Measurements from ENCODE around the gene DNHD1. TPM values are rescaled to one million over a fixed set of nuclear protein-coding genes. Genes with fewer than 3 reads are reported as not detected.

Gene DNHD1
- total RNA-seq, 1 donor from 2014 or later, result 4.4 TPM

- Histone ChIP-seq H3K9me3 (replicated peaks) (no peaks in the 10 kb centered on the region), H3K4me1 (peaks cover under 1% of the 10 kb centered on the region), H3K27me3 (ENCODE audit: low read depth) (no peaks in the 10 kb centered on the region), H3K4me3 (no peak overlapping the region), H3K36me3 (peaks cover 68% of the 10 kb centered on the region), H3K27ac (replicated peaks) (no peak overlapping the region)
- intact Hi-C loops (cut with micrococcal nuclease), result no loop called here
- DNase-seq, result no peak
- TF ChIP-seq, protein P1, sequence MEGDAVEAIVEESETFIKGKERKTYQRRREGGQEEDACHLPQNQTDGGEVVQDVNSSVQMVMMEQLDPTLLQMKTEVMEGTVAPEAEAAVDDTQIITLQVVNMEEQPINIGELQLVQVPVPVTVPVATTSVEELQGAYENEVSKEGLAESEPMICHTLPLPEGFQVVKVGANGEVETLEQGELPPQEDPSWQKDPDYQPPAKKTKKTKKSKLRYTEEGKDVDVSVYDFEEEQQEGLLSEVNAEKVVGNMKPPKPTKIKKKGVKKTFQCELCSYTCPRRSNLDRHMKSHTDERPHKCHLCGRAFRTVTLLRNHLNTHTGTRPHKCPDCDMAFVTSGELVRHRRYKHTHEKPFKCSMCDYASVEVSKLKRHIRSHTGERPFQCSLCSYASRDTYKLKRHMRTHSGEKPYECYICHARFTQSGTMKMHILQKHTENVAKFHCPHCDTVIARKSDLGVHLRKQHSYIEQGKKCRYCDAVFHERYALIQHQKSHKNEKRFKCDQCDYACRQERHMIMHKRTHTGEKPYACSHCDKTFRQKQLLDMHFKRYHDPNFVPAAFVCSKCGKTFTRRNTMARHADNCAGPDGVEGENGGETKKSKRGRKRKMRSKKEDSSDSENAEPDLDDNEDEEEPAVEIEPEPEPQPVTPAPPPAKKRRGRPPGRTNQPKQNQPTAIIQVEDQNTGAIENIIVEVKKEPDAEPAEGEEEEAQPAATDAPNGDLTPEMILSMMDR (IDR thresholded peaks at IDR 0.05; ENCODE audit: borderline replicate concordance), result no peak
Measured at GRCh38 chr11:6488342-6488741, 8.7 kb upstream of the DNHD1 start.

GRCh38 chr11:6488821-6489220 lies 8.3 kb upstream of the DNHD1 start:
- Histone ChIP-seq H3K9me3 (replicated peaks) (no peaks in the 10 kb centered on the region), H3K27ac (replicated peaks) (no peak overlapping the region), H3K36me3 (peaks cover 67% of the 10 kb centered on the region), H3K4me3 (no peak overlapping the region), H3K27me3 (ENCODE audit: low read depth) (no peaks in the 10 kb centered on the region), H3K4me1 (no peaks in the 10 kb centered on the region)
- DNase-seq, result no peak
- TF ChIP-seq, protein P1 (IDR thresholded peaks at IDR 0.05; ENCODE audit: borderline replicate concordance), result no peak
- intact Hi-C loops (cut with micrococcal nuclease), result no loop called here

DNA sequence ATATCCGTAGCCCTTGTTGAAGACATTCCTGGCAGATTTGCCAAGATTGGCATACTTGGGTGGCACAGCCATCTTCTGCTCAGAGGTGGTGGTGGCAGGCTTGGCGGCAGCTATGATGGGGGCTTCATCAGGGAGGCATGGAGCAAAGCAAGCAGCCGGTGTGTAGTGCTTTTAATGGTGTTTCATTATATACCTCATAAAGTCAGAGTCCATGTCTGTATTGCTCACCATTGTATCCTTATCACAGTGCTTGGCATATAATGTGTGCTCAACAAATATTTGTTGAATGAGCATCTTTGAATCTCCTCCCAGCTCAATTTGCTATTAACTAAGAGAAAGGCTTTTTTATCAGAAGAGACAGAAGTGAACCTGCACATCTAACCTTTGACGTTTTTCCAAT lies 7.8 kb upstream of the DNHD1 start:
- no peaks in the 10 kb centered on the region for H3K27me3 ChIP-seq (ENCODE audit: low read depth)
- H3K4me3 ChIP-seq, result no peak overlapping the region
- H3K4me1 ChIP-seq, result no peaks in the 10 kb centered on the region
- no peak for DNase-seq
- intact Hi-C loops (cut with micrococcal nuclease), result no loop called here
- no peak overlapping the region for H3K27ac ChIP-seq (replicated peaks)
- peaks cover 67% of the 10 kb centered on the region for H3K36me3 ChIP-seq
- H3K9me3 ChIP-seq (replicated peaks), result no peaks in the 10 kb centered on the region
- TF ChIP-seq, protein P1 (IDR thresholded peaks at IDR 0.05; ENCODE audit: borderline replicate concordance), result no peak

GRCh38 chr11:6498121-6498520 lies 1.0 kb downstream of the DNHD1 start:
- no peaks in the 10 kb centered on the region for H3K27me3 ChIP-seq (ENCODE audit: low read depth)
- peaks cover 14% of the 10 kb centered on the region for H3K4me1 ChIP-seq
- DNase-seq, result no peak
- H3K4me3 ChIP-seq, result no peak overlapping the region
- peak overlapping the region; percentile 28 for H3K27ac ChIP-seq (replicated peaks)
- no peaks in the 10 kb centered on the region for H3K9me3 ChIP-seq (replicated peaks)
- intact Hi-C loops (cut with micrococcal nuclease), result loop anchor here (10.0 kb wide), 1 partner anchor 53 kb away; the partner anchor contains the start of gene HPX
- TF ChIP-seq, protein P1 (IDR thresholded peaks at IDR 0.05; ENCODE audit: borderline replicate concordance), result no peak
- peaks cover 44% of the 10 kb centered on the region for H3K36me3 ChIP-seq

- no peaks in the 10 kb centered on the region for H3K9me3 ChIP-seq (replicated peaks)
- H3K4me3 ChIP-seq, result no peak overlapping the region
- no peak overlapping the region for H3K27ac ChIP-seq (replicated peaks)
- no peak for DNase-seq
- H3K36me3 ChIP-seq, result peaks cover 44% of the 10 kb centered on the region
- intact Hi-C loops (cut with micrococcal nuclease), result loop anchor here (10.0 kb wide), 1 partner anchor 54 kb away; the partner anchor contains the start of gene HPX
- TF ChIP-seq, protein P1 (IDR thresholded peaks at IDR 0.05; ENCODE audit: borderline replicate concordance), result no peak
- H3K4me1 ChIP-seq, result peaks cover 14% of the 10 kb centered on the region
- no peaks in the 10 kb centered on the region for H3K27me3 ChIP-seq (ENCODE audit: low read depth)
Measured at GRCh38 chr11:6498544-6498943, 1.5 kb downstream of the DNHD1 start.
